Stimulated activated CD4-positive, alpha-beta T cell treated with anti-CD3 and anti-CD28 coated beads, Interleukin-4, amount 100 ng/mL, for 48 hours (primary cell): Measurements from ENCODE around the gene RSL1D1.

Experiments
- DNase-seq, 2 donors: peaks; one replicate each; pipeline ENCODE4 v3.0.0-alpha.2; 2020; ENCODE audit warnings: low read depth in 2 of 2

RSL1D1 gene

DNA sequence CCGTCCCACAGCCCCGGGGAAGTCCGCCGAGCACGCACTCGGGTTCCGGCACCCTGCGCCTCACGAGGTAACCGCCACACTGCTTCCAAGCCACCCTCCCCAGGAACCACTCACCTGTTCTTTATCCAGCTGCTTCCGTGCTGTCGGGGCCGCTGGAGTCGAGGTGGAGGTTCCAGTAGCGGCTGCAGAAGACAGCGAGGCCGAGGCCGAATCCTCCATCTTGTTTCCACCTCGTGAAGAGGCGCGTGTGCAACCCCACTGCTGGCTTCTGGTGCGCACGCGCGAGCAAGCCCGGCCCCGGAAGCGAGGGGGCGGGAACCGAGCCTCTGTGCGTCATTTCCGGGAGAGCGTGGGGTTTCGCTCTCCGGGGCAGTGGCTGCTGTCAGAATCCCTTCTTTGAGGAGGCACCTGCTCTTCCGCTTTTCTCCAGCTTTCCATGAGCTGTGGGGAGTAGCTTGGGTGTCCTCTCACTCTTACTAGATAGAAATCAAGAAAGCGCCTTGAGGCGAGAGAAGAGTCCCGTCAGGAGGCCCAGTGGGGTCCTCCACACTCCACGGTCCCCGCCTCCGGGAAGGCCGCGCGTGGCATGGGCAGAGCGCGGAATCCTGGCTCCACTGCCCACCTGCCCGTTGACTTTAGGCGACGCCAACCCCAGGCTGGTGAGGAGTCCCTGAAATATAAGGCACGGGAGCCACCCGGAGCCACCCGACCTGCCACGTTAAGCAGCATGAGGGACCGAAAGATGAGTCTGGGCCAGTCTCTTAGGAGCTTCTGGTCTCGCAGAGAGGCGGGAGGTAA, at the start of gene RSL1D1:
TSS of gene RSL1D1 (minus strand) at position 249 of the 798 bp plus-strand sequence. CDS start at position 219, 30 bp downstream.
- peak; percentile 84 to 87 for DNase-seq

DNA sequence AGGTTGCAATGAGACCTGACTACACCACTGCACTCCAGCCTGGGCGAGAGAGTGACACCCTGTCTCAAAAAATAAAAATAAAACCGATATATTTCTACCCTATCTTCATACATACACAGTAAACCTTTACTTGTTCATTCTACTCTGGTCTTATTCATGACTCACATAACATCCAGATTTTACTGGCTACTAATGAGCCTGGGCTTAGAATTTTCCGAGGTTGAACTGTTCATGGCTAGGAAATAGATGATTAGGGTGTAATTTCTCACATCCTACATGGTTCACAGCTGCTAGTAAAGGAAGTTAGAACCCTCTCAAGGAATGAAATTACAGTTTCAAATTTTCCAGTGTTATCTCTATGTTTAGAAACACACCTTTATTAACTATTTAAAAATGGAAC, 49.7 kb upstream of the RSL1D1 start:
- no peak for DNase-seq

DNA sequence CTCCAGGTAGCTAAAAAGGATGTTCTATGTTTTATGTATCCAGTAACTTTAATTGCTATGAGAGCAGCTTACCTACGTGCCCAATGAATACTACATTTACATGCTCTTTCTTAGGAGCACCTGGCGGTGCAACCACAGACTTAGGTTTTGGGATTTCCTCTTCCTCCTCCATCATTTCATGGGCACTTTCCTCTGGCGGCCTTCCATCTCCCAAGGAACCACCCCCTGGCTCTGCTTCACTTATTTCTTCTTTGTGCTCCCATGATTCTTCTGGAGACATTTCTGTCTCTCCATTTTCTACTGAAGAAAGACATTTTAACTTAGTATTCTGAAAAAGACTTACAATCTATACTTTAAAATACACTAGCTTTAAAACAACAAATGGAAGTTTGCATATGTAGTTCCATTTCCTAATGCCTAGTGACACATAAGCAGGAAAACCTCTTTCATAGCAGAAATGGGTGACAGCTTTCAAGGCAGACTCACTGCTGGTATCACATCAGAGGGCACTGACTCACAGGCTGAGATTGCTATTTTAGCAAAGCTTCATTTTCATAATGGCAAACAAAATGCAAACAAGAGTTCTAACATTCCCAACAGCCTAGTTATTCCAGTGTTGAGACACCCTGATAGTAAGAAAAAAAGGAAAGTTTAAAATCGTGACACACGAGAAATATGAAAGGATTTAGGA, 45.3 kb upstream of the RSL1D1 start:
- DNase-seq: no peak

DNA sequence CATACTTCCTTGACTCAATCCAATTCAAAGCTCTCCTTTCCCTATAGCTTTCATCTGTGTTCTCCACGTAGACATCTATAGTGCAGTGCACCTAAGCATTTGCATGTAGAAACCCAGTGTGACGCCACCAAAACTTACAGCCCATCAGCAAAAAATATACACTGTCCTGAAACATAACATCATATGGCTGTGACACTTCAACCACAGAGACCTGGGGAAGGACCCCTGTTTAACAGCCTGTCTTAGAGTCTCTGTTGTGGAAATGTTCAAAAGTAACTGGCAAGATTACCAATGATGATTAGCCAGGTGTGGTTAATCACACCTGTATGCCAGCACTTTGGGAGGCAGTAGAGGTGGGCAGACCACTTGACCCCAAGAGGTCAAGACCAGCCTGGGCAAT, 42.2 kb upstream of the RSL1D1 start:
- DNase-seq: no peak

DNA sequence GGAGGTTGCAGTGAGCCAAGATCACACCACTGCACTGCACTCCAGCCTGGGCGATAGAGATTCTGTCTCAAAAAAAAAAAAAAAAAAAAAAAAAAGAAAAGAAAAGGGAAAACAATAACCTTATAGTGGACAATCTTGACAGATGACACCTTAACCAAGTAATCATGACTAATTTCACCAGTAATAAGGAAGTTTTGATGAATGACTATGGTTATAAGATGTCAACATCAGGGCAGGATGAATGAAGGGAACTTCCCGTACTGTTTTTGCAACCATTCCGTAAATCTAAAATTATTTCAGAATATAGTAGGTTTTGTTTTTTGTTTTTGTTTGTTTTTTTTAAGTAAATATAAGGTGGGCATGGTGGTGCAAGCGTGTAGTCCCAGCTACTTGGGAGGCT, 41.4 kb upstream of the RSL1D1 start:
- no peak for DNase-seq

DNA sequence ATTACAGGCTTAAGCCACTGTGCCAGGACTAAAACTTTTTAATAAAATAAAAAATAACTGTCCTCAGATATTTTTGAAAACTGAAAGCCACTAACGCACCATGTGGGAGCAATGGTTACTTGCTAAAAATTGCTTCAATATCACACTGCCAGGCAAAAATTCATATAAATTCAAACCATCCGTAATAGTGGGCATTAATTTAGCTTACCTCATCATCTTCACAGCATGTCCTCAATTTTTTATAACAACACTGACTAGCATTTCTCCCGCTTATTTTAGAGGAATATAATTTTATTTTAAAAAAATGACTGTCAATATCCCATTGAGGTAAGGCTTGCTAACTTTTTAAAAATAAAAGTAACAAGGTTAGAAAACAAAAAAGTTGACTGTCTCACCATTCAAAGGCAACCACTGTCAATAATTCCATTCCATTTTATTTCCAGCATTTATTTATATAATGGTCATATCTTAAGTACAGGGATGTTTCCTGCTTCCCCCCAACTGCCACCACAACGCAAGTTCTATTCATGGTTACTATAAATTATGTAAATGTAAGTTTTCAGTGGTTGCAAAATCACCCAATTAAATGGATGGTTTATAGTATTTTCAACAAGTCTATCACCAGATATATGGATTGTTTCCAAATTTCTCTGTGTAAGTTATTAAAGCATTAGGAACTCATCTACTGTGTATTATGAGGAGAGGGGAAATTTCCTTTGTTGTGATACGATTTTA, 39.1 kb upstream of the RSL1D1 start:
- DNase-seq: no peak

DNA sequence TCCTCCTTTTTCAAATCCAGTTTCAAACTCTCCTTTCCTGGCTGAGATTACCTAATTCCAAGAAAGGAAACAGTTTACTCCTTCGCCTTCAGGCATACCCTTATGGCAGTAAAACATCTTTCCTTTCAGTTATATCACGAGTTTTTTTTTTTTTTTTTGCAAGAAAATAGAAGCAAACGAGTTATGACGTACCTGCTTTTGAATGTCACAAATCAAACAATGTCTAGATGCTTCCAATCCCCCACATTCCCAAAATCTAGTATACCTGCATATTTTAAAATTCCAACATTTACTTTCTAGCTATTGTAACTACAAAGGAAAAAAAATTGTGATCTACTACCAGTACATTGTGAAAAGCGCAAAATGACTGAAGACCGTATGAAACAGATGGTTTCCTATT, 35.5 kb upstream of the RSL1D1 start:
- no peak for DNase-seq

DNA sequence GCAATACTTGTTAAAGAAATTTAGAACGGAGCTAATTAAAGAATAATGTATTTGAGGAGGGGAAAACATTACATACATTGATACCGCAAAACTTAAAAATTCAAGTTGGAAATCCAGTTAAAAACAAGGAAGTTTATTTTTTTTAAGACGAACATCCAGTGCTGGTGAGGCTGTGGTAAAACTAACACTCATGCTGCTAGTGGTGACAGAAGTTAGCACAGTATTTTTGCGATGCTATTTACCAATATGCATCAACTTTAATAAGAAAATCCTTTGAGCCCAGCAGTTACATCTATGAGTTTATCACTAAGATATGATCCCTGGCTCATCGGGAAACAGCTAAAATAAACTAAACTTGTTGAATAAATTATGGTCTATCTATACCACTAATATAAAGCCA, 32.7 kb upstream of the RSL1D1 start:
- DNase-seq: no peak

DNA sequence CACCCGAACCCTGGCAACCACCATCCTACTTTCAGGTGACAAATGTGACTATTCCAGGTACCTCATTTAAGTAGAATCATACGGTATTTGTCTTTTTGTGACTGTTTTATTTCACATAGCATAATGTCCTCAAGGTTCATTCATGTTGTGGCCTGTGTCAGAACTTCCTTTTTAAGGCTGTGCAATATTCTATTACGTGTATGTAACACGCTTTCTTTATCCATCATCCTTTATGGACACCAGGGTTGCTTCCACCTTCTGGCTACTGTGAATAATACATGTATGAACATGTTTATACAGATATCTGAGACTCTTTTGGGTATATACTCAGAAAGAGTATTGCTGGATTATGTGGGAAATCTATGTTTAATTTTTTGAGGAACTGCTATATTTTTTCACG, 28.7 kb upstream of the RSL1D1 start:
- DNase-seq: no peak

DNA sequence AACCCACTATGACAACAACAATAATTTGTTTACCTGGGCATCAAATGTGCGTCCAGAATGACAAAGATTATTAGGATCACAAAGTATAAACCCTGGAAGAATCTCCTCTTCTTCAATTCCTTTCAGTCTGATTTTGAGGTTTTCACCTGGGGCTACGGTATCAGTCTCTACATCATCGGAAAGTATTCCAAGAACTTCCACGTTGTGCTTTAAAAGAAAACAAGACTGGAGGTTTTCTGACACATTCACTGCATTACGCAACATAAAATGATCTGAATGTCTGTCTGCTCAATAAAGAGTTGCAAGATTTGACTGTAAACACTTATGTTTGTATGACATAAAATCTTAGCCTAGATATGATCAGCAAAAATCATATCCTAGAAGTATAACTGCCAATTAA, 26.0 kb upstream of the RSL1D1 start:
- no peak for DNase-seq

DNA sequence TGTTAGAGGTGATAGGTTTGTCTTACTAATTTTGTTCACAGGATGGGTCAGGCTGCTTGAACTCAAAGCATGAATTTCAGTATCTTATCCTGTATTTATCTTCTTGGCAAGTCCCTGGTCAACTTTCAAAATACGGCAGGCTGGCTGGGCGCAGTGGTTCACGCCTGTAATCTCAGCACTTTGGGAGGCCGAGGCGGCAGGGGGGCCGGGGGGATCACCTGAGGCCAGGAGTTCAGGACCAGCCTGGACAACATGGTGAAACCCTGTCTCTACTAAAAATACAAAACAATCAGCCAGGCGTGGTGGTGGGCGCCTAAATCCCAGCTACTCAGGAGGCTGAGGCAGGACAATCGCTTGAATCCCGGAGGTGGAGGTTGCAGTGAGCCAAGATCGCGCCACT, 25.0 kb upstream of the RSL1D1 start:
- no peak for DNase-seq

DNA sequence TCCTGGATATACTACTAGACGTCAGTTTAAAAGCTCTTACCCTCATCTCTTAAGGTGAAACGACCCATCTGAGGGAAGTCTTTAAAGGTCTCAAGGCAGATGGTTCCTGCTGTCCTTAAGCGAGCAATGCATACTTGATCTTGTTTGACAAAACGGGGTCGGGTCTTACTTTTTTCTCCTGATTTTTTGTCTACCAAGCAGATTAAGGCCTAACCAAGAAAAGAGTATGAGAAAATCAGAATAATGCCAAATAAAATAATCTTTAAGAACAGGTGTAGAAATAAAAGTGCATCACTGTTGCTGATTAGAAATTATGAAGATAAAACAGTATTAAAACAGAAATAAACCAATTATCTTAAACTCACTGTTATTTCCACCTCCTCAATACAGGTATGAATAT, 24.4 kb upstream of the RSL1D1 start:
- DNase-seq: no peak

DNA sequence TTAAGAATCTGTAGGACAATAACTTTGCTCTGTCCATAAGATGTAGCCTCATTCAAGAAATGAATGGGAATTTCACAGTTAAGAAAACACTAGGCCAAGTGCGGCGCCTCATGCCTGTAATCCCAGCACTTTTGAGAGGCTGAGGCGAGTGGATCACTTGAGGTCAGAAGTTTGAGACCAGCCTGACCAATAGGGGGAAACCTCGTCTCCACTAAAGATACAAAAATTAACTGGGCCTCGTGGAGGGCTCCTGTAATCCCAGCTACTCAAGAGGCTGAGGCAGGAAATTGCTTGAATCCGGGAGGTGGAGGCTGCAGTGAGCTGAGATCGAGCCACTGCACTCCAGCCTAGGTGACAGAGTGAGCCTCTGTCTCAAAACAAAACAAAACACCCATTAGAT, 19.9 kb upstream of the RSL1D1 start:
- DNase-seq: no peak

DNA sequence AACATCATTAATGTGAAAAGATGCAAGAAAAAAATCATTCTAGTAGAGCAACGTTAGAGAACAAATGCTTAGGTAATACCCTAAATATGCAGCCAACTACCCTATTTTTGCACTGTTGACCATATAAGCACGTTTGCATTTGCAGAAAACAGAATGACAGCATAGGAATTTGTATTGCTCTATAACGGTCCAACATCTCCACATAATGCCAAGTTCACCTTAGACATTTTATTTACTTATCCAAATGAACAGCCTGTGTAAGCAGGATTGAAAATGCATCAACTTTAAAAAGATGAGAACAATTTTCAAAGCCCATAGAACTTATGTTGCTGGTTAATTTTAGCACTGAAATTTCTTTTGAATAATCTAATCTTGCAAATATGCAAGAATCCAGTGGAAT, 19.1 kb upstream of the RSL1D1 start:
- no peak for DNase-seq

DNA sequence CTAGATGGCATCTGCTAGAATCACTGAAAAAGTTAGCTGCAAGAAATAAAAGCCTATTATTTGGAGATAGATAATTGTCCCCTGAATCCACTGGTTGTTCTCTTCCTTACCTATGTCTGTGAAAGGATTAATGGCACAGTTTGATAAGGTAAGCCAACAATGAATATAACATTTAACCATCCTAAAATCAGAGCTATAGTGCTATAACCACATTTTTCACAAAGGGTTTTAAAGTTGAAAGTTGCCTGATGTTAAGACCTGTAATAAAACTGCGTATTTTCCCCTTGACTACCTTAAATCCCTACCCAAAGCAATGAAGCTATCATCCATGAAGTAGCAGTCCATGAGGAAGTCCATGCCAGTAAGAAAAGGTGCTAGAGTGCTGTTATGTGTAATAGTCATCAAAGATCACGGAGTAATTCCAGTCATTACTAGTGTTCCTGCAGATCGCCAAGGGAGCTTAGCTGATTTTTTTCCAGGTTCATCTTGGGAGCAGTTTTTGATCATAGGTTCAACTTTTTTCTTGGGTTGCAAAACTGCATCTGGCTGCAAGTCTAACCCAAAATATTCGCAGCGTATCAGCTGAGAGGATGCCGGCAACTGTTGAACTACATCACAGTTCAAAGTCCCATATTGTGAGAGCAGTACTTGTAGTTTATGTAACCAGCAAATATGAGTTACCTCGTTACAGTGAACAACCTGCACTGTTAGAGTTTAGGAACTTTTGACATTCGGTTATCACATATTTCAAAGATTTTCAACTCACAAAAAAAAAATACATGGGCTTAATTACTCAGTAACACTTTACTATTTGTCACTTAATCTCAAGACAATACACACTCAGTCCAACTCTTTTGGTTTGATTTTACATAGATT, 18.2 kb upstream of the RSL1D1 start:
- DNase-seq: no peak

DNA sequence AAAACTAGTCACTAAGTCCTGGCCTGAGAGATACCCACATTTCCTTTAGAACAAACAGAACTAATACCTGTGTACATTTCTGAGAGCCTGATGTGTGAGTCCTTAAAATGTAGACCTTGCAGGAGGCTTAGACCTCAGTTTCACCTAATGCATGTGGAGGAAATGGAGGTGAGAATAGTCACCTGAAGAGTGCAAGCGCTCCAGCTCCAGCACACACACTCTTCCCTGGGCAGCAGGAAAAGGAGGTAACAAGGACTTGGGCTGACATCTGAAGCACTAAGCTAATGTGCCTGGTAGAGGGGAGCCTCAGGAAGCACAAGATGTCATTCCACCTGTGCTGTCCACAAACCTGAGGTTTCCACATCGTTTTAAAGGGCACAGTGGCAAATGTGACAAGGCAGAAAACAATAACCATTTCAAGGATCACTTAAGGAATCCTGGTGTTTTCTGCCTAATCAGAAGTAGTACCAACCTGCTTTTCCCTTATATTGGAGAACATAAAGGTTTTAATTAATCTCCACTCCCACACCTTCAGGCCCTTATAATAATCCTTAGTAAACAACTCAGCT, 17.2 kb upstream of the RSL1D1 start:
- no peak for DNase-seq

DNA sequence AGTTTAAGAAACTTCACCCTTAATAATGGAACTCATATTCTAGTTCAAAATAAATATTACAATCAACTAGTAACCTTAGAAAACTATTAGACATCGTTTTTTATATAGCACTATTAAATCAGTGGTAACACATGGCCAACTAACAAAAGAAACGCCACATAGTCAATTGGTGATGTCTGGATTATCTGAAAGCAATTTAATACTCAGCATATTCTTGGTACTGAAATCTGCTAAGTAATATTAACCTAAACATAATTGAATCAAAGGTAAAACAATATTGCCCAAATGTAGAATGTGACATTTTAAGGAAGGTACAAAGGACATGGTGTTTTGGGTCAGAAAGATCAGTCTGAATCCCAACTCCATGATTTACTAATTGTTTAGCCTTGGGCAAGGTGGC, 11.1 kb upstream of the RSL1D1 start:
- DNase-seq: no peak

DNA sequence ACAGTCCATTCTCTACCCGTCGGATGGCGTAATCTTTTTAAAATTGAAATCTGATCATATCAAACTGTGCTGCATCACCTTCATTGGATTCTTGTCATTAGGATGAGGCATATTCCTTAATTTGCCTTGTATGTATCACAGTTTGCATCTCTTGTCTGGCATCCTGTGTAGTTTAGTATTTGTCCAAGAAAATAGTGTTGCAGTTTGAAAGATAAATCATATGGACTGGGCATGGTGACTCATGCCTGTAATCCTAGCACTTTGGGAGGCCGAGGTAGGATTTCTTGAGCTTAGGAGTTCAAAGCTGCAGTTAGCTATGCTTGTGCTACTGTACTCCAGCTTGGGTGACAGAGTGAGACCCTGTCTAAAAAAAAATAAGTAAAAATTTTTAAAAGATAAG, 5.8 kb upstream of the RSL1D1 start:
- no peak for DNase-seq

DNA sequence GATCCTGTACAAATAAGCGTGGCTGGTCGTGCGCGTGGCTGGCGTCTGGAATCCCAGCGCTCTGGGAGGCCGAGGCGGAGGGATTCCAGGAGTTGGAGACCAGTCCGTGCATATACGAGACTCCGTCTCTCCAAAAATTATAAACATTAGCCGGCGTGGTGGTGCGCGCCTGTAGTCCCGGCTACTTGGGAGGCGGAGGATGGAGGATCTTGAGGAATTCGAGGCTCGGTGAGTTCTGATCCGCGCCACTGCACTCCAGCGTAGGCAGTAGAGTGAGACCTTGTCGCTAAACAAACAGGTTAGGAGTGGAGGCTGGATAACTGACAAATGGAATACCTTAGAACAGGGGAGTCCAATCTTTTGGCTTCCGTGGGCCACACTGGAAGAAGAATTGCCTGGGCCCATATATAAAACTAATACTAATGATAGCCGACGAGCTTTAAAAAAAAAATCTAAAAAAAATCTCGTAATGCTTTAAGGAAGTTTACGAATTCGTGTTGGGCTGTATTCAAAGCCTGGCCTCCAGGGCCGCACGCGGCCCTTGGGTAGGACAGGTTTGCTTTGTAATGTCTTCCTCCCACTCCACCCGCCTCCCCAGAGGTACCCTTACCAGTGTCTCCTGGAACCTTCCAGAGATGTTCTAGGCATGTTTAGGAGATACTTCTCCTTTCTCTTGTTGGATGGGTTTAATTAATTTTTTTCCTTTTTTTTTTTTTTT, 909 bp upstream of the RSL1D1 start:
- no peak for DNase-seq

DNA sequence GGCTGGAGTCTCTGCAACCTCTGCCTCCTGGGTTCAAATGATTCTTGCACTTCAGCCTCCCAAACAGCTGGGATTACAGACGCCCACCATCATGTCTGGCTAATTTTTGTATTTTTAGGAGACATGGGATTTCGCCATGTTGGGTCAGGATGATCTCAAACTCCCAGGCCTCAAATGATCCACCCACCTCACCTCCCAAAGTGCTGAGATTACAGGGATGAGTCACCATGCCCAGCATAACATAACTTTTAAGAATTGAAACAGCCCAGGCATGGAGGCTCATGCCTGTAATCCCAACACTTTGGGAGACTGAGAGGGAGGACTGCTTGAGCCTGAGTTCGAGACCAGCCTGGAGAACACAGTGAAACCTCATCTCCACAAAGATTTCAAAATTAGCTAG, 2.5 kb downstream of the RSL1D1 start:
- DNase-seq: no peak

DNA sequence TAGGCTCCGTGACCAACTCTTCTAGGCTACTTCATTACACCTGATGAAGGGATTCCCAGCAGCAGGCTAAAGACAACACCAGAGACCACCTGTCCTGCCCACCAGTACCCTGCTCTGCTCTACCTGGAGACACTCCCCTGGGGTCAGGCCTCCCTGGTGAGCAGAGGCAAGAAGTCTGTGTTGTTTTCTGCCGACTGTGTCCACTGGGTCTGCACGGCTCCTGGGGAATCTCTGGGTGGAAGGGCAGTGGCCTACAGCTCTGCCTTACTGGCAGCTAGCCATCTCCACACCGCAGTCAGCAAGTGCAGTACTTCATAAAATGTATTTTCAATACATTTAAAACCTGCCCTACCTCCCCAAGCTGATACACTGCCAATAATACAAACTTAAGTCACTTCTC, 6.8 kb downstream of the RSL1D1 start:
- DNase-seq: no peak
